Motor neuron (in vitro differentiated cells): ENCODE measurements around the gene ARHGAP31. TPM values are rescaled to one million over a fixed set of nuclear protein-coding genes. Genes with fewer than 3 reads are reported as not detected.
A peak's percentile ranks its signal among the peaks of the same experiment; 100 is the strongest.
"Not testable (repeated sequence)": the region's sequence is repeated elsewhere in the genome, so short reads cannot be mapped to it uniquely, and the experiment has no call there.

ENCODE experiments used
- ATAC-seq, 8 experiments: fragments of 200-7000 bp; cut with Tn5 transposase; replicated peaks in 6 of 8; 2 replicates each; pipeline ENCODE4 v1.8.0; 2021; ENCODE audit warnings: mild to moderate bottlenecking in 8 of 8, moderate library complexity in 8 of 8
- H3K27ac ChIP-seq, 2 donors: fragments of 250-450 bp; sonication (Bioruptor Pico); 2 replicates each; pipeline ENCODE4 v1.9.0; 2021; ENCODE audit warnings: antibody characterized with exemption in 2 of 2, mild to moderate bottlenecking in 2 of 2, moderate library complexity in 1 of 2
- H3K4me1 ChIP-seq, 2 donors: fragments of 250-450 bp; sonication (Bioruptor Pico); replicated peaks in 1 of 2; 2 replicates each; pipeline ENCODE4 v1.6.1; 2021; ENCODE audit warnings: antibody characterized with exemption in 2 of 2, mild to moderate bottlenecking in 2 of 2, moderate library complexity in 1 of 2
- H3K4me3 ChIP-seq, 5 donors: fragments of 250-450 bp; sonication (Bioruptor Pico); 2 replicates each; pipeline ENCODE4 v1.9.0; 2021; ENCODE audit warnings: antibody characterized with exemption in 5 of 5, mild to moderate bottlenecking in 5 of 5, moderate library complexity in 4 of 5
- WGBS, 10 experiments: fragments of 450-650 bp; shearing (Covaris generic); methylation state at CpG; one replicate each; pipeline ENCODE4 v1.0.0; 2022; 5-methylcytosine and 5-hydroxymethylcytosine counted together
- in situ Hi-C, 9 experiments: fragments of 400-800 bp; cut with MboI; loops; one replicate each; pipeline ENCODE4 v1.15.0; 2021; ENCODE audit warnings: low sequenced_read_pairs in 9 of 9, low pct_unique_long_range_greater_than_20kb in 2 of 9; ENCODE audit not compliant: unreplicated experiment in 9 of 9
- total RNA-seq, 8 experiments: library from RNA; unstranded; fragments of 300-600 nt; gene quantifications; 2 replicates each; pipeline versions ENCODE4 v1.2.3 to v1.2.4, GENCODE V29; 2022

ARHGAP31 gene
- total RNA-seq, 8 experiments from 2014 or later: 0.58 to 15.6 (median 3.8) TPM

- Histone ChIP-seq H3K4me3 (no peak overlapping the region), H3K27ac (no peak overlapping the region), H3K4me1 (no peaks in the 10 kb centered on the region)
- in situ Hi-C loops: no loop called here
- ATAC-seq: peak in 1 of 8 experiments; percentile 38
- WGBS, 10 experiments: 100% methylated on average over 1 of the region's 1 CpG; no CpG with 5 or more reads in 6 of the 10 experiments
These were observed 20.6 kb downstream of the ARHGAP31 start for GRCh38 chr3:119314821-119315220.

GRCh38 chr3:119315600-119316312 lies 21.6 kb downstream of the ARHGAP31 start:
- 60 to 100% (median 74%) methylated on average over 1 to 3 of the region's 3 CpGs; no CpG with 5 or more reads in 4 of the 10 experiments for WGBS, 10 experiments
- H3K27ac ChIP-seq: no peak overlapping the region

GRCh38 chr3:119316313-119316670 lies 22.1 kb downstream of the ARHGAP31 start:
- in situ Hi-C loops: no loop called here
- Histone ChIP-seq H3K4me1 (peaks cover 0 to 5% of the 10 kb centered on the region in 2 donors), H3K4me3 (no peak overlapping the region), H3K27ac (no peak overlapping the region)
- ATAC-seq: no peak

More at GRCh38 chr3:119315600-119316312, 21.6 kb downstream of the ARHGAP31 start:
- Histone ChIP-seq H3K4me1 (peaks cover 0 to 2% of the 10 kb centered on the region in 2 donors), H3K4me3 (no peak overlapping the region)
- no peak for ATAC-seq
- in situ Hi-C loops: no loop called here

- Histone ChIP-seq H3K4me1 (peaks cover 6 to 9% of the 10 kb centered on the region in 2 donors), H3K27ac (no peak overlapping the region), H3K4me3 (no peak overlapping the region)
- in situ Hi-C loops: no loop called here
- 11 to 82% (median 67%) methylated on average over 1 to 3 of the region's 3 CpGs; no CpG with 5 or more reads in 2 of the 10 experiments for whole genome bisulfite sequencing, 10 experiments
- no peak for ATAC-seq
These were observed 24.7 kb downstream of the ARHGAP31 start for GRCh38 chr3:119318876-119319275.

GRCh38 chr3:119319311-119319710 lies 25.1 kb downstream of the ARHGAP31 start:
- WGBS, 10 experiments: 63 to 100% (median 86%) methylated on average over 2 to 4 of the region's 4 CpGs; no CpG with 5 or more reads in 1 of the 10 experiments
- in situ Hi-C loops: no loop called here
- no peak overlapping the region for H3K4me3 ChIP-seq
- no peak overlapping the region for H3K27ac ChIP-seq
- peaks cover 6 to 9% of the 10 kb centered on the region in 2 donors for H3K4me1 ChIP-seq
- no peak for ATAC-seq

GRCh38 chr3:119320785-119321184 lies 26.6 kb downstream of the ARHGAP31 start:
- WGBS, 10 experiments: 32 to 100% (median 71%) methylated on average over 2 to 5 of the region's 5 CpGs; no CpG with 5 or more reads in 2 of the 10 experiments
- H3K4me1 ChIP-seq, H3K27ac ChIP-seq, H3K4me3 ChIP-seq, in situ Hi-C loops, ATAC-seq: not testable (repeated sequence)

GRCh38 chr3:119322021-119322834 lies 28.0 kb downstream of the ARHGAP31 start:
- ATAC-seq: peak in 6 of 8 experiments; percentile 39 to 80 (median 78)
- H3K4me1 ChIP-seq: peaks cover 6 to 9% of the 10 kb centered on the region in 2 donors
- in situ Hi-C loops: no loop called here
- H3K4me3 ChIP-seq: peak overlapping the region; percentile 39 to 61 (median 46)
- WGBS, 10 experiments: 0 to 50% (median 13%) methylated on average over 1 to 8 of the region's 26 CpGs; no CpG with 5 or more reads in 3 of the 10 experiments
- H3K27ac ChIP-seq: peak overlapping the region; percentile 87 to 89

GRCh38 chr3:119322835-119323722 lies 28.9 kb downstream of the ARHGAP31 start:
- peak overlapping the region; percentile 87 to 89 for H3K27ac ChIP-seq
- in situ Hi-C loops: no loop called here
- ATAC-seq: peak; percentile 87 to 94 (median 90)
- H3K4me1 ChIP-seq: peaks cover 6 to 9% of the 10 kb centered on the region in 2 donors
- WGBS, 10 experiments: 0 to 100% (median 36%) methylated on average over 1 to 15 of the region's 71 CpGs; no CpG with 5 or more reads in 4 of the 10 experiments
- peak overlapping the region; percentile 39 to 61 (median 46) for H3K4me3 ChIP-seq

GRCh38 chr3:119323723-119324085 lies 29.5 kb downstream of the ARHGAP31 start:
- in situ Hi-C loops: no loop called here
- ATAC-seq: no peak
- no peak overlapping the region for H3K27ac ChIP-seq

GRCh38 chr3:119324899-119325298 lies 30.7 kb downstream of the ARHGAP31 start:
- Histone ChIP-seq H3K27ac (no peak overlapping the region), H3K4me3 (no peak overlapping the region), H3K4me1 (peaks cover 9 to 15% of the 10 kb centered on the region in 2 donors)
- in situ Hi-C loops: no loop called here
- ATAC-seq: no peak
- WGBS, 10 experiments: 50 to 100% (median 100%) methylated on average over 1 to 2 of the region's 2 CpGs; no CpG with 5 or more reads in 1 of the 10 experiments

More at GRCh38 chr3:119323723-119324085, 29.5 kb downstream of the ARHGAP31 start:
- peak overlapping the region in 4 of 5 donors; percentile 42 to 61 (median 50) for H3K4me3 ChIP-seq
- peaks cover 6 to 9% of the 10 kb centered on the region in 2 donors for H3K4me1 ChIP-seq
- 61 to 100% (median 82%) methylated on average over 1 to 7 of the region's 8 CpGs; no CpG with 5 or more reads in 5 of the 10 experiments for WGBS, 10 experiments

GRCh38 chr3:119326976-119327375 lies 32.8 kb downstream of the ARHGAP31 start:
- in situ Hi-C loops: no loop called here
- whole genome bisulfite sequencing, 10 experiments: 70 to 100% (median 85%) methylated on average over 2 to 9 of the region's 13 CpGs; no CpG with 5 or more reads in 3 of the 10 experiments
- no peak overlapping the region for H3K27ac ChIP-seq
- no peak for ATAC-seq
- H3K4me3 ChIP-seq: no peak overlapping the region
- H3K4me1 ChIP-seq: peaks cover 4 to 15% of the 10 kb centered on the region in 2 donors

GRCh38 chr3:119329551-119329950 lies 35.4 kb downstream of the ARHGAP31 start:
- in situ Hi-C loops: no loop called here
- peak in 5 of 8 experiments; percentile 58 to 95 (median 82) for ATAC-seq
- 22 to 100% (median 70%) methylated on average over 1 to 7 of the region's 7 CpGs; no CpG with 5 or more reads in 2 of the 10 experiments for WGBS, 10 experiments
- peaks cover 0 to 8% of the 10 kb centered on the region in 2 donors for H3K4me1 ChIP-seq
- H3K4me3 ChIP-seq: no peak overlapping the region
- no peak overlapping the region for H3K27ac ChIP-seq
